Coronary artery (tissue), 2 donors: ENCODE measurements around the gene SIGLEC11.

Experiments used
- DNase-seq: peaks from one replicate; pipeline ENCODE4 v3.0.0-alpha.2; 2017; ENCODE audit warnings: low spot score
- H3K27ac ChIP-seq, 2 donors: fragments of 200-600 bp; sonication (generic); one replicate each; pipeline ENCODE4 v1.5.1; 2016 to 2019
- H3K4me3 ChIP-seq: fragments of 200-600 bp; sonication (generic); 2 replicates; pipeline ENCODE4 v1.5.1; 2016; ENCODE audit warnings: mild to moderate bottlenecking, moderate library complexity
- TF ChIP-seq, protein P1 (sequence below): fragments of 200-600 bp; sonication (generic); IDR thresholded peaks from one replicate; pipeline ENCODE4 v1.5.1; 2019; ENCODE audit warnings: antibody characterized with exemption

The SIGLEC11 gene

GRCh38 chr19:49916839-49917733, 43.9 kb downstream of the SIGLEC11 start:
- H3K4me3 ChIP-seq, result no peak overlapping the region
- DNase-seq, result no peak
- H3K27ac ChIP-seq, result no peak overlapping the region
- TF ChIP-seq, protein P1, sequence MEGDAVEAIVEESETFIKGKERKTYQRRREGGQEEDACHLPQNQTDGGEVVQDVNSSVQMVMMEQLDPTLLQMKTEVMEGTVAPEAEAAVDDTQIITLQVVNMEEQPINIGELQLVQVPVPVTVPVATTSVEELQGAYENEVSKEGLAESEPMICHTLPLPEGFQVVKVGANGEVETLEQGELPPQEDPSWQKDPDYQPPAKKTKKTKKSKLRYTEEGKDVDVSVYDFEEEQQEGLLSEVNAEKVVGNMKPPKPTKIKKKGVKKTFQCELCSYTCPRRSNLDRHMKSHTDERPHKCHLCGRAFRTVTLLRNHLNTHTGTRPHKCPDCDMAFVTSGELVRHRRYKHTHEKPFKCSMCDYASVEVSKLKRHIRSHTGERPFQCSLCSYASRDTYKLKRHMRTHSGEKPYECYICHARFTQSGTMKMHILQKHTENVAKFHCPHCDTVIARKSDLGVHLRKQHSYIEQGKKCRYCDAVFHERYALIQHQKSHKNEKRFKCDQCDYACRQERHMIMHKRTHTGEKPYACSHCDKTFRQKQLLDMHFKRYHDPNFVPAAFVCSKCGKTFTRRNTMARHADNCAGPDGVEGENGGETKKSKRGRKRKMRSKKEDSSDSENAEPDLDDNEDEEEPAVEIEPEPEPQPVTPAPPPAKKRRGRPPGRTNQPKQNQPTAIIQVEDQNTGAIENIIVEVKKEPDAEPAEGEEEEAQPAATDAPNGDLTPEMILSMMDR, result no peak

- no peak overlapping the region for H3K4me3 ChIP-seq
- TF ChIP-seq, protein P1, result no peak
- H3K27ac ChIP-seq, result no peak overlapping the region
- DNase-seq, result no peak
These were observed 45.7 kb downstream of the SIGLEC11 start for GRCh38 chr19:49915271-49915670.

DNA sequence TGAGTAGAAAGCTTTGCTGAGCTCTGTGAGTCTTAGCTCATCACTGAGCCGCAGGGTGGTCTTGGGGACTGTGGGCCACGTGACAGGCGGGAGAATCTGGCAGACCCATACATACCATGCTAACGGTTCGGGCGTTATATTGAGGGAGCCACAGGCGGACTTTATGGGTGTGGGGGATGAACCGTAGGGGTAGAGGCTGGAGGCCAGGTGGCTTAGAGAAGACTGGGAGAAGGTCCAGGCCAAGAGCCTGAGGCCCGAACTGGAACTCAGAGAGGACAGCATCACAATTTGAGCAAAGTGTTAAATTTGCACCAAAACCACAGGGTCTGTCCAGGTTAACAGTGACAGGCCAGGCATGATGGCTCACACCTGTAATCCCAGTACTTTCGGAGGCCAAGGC, 47.3 kb downstream of the SIGLEC11 start:
- Histone ChIP-seq H3K4me3 (no peak overlapping the region), H3K27ac (no peak overlapping the region)
- DNase-seq, result no peak
- TF ChIP-seq, protein P1, result no peak

DNA sequence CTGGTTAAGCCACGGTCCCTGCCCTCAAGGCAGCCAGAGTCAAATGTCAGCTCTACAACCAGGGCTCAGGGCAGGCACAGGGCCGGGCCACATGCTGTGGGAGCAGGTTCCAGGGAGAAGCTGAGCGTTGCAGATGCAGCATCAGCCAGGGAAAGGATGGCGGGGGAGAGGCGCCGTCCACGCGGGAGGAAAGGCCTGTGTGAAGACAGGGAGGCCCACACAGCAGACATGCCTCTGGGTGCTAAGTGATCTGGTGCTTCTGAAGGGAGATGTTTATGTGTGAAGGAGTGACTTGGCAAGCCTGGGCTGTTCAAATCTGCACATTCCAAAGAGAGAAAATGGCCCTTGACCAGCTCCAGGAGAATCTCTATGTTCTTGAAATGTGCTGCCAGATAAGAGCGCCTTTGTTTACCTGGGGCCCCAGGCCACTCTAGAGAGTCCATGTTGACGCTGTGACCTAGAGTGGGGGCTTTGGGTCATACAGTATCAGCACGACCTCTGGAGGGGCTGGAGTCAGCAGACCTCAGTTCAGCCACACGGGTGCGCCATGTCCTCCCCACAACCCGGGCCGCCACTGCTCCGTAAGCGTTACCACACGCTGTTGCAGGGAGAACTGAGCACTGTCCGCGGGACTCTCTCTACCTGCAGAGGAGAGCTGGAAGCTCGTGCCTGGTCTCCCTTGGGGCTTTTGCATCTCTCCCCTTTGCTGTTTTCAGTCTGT, 47.8 kb downstream of the SIGLEC11 start:
- TF ChIP-seq, protein P1, result no peak
- Histone ChIP-seq H3K27ac (no peak overlapping the region), H3K4me3 (no peak overlapping the region)
- no peak for DNase-seq

- H3K4me3 ChIP-seq, result no peak overlapping the region
- H3K27ac ChIP-seq, result peak overlapping the region; percentile 17 to 54
- DNase-seq, result no peak
- TF ChIP-seq, protein P1, result no peak
These were observed 49.4 kb downstream of the SIGLEC11 start for GRCh38 chr19:49911381-49912145.

DNA sequence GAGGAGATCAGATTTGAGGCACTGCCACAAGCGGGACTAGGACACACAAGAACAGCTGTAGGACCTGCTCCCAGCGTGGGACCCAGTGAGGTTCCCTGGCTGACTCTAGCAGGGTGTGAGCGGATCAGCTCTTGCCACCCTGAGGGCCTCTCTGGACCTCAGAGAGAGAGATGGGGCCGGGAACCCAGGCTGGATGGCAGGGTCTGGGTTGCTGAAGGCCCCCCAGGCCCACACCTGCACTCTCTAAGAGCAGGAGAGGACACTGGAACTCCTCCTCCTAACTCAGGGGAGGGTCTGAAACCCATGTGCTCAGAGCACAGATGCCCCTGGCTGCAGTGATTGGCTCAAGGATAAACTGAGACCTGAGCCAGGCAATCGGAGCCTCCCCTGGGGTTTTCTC, 50.8 kb downstream of the SIGLEC11 start:
- DNase-seq, result no peak
- H3K27ac ChIP-seq, result peak overlapping the region in 1 of 2 donors; percentile 11
- no peak overlapping the region for H3K4me3 ChIP-seq
- TF ChIP-seq, protein P1, result no peak
